ENCODE results near the gene SNAP91.

SNAP91 gene

DNA sequence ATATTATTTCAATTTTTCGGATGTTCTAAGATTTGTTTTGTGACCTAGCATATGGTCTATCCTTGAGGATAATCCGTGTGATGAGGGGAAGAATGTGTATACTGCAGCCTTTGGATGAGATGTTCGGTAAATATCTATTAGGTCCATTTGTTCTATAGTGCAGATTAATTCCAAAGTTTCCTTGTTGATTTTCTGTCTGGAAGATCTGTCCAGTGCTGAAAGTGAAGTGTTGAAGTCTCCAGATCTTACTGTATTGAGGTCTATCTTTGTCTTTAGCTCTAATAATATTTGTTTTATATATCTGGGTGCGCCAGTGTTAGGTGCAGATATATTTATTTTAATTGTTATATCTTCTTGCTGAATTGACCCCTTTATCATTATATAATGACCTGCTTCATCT, 32.2 kb upstream of the SNAP91 start:
- no peak for TF ChIP-seq POLR2AphosphoS5 (IDR thresholded peaks at IDR 0.05; ENCODE audit: low read depth, low read length)
- TF ChIP-seq, protein P1, sequence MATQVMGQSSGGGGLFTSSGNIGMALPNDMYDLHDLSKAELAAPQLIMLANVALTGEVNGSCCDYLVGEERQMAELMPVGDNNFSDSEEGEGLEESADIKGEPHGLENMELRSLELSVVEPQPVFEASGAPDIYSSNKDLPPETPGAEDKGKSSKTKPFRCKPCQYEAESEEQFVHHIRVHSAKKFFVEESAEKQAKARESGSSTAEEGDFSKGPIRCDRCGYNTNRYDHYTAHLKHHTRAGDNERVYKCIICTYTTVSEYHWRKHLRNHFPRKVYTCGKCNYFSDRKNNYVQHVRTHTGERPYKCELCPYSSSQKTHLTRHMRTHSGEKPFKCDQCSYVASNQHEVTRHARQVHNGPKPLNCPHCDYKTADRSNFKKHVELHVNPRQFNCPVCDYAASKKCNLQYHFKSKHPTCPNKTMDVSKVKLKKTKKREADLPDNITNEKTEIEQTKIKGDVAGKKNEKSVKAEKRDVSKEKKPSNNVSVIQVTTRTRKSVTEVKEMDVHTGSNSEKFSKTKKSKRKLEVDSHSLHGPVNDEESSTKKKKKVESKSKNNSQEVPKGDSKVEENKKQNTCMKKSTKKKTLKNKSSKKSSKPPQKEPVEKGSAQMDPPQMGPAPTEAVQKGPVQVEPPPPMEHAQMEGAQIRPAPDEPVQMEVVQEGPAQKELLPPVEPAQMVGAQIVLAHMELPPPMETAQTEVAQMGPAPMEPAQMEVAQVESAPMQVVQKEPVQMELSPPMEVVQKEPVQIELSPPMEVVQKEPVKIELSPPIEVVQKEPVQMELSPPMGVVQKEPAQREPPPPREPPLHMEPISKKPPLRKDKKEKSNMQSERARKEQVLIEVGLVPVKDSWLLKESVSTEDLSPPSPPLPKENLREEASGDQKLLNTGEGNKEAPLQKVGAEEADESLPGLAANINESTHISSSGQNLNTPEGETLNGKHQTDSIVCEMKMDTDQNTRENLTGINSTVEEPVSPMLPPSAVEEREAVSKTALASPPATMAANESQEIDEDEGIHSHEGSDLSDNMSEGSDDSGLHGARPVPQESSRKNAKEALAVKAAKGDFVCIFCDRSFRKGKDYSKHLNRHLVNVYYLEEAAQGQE (IDR thresholded peaks at IDR 0.05; ENCODE audit: insufficient read depth in 1 of 2, low read depth in 2 of 2, low read length in 2 of 2) = peak in 1 of 2 experiments; percentile 71; a peak in 1 of 4 replicates
- no peak for TF ChIP-seq FOXP2 (optimal IDR thresholded peaks at IDR 0.05; ENCODE audit: borderline replicate concordance, extremely low read depth, extremely low read length, insufficient read depth)
- no peak for TF ChIP-seq SIN3A (IDR thresholded peaks at IDR 0.05; ENCODE audit: borderline replicate concordance, insufficient read depth, low read length)
- TF ChIP-seq TAF1 (IDR thresholded peaks at IDR 0.05; ENCODE audit: borderline replicate concordance, insufficient read depth, low read length) = no peak

DNA sequence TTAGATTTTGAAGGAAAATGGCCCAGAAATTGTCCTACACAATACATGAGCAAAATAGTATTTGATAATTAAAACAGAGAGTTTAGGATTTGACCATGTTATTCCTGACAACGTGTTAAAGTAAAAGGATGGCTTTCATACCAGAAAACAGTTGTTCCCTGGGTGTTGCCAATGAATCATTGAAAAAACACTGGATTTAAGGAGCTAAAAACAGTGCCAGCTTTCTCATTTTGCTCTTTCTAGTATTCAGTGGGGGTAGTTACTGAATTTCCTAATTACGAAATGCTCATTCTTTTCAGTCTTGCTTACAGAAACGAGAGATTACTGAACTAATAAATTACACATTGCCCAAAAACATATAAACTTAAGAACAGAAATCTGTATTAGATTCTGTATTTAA, 26.6 kb upstream of the SNAP91 start:
- TF ChIP-seq, protein P1 (IDR thresholded peaks at IDR 0.05; ENCODE audit: insufficient read depth in 1 of 2, low read depth in 2 of 2, low read length in 2 of 2) = no peak
- TF ChIP-seq FOXP2 (optimal IDR thresholded peaks at IDR 0.05; ENCODE audit: borderline replicate concordance, extremely low read depth, extremely low read length, insufficient read depth) (no peak), SIN3A (IDR thresholded peaks at IDR 0.05; ENCODE audit: borderline replicate concordance, insufficient read depth, low read length) (no peak), POLR2AphosphoS5 (IDR thresholded peaks at IDR 0.05; ENCODE audit: low read depth, low read length) (no peak), TAF1 (IDR thresholded peaks at IDR 0.05; ENCODE audit: borderline replicate concordance, insufficient read depth, low read length) (no peak)

DNA sequence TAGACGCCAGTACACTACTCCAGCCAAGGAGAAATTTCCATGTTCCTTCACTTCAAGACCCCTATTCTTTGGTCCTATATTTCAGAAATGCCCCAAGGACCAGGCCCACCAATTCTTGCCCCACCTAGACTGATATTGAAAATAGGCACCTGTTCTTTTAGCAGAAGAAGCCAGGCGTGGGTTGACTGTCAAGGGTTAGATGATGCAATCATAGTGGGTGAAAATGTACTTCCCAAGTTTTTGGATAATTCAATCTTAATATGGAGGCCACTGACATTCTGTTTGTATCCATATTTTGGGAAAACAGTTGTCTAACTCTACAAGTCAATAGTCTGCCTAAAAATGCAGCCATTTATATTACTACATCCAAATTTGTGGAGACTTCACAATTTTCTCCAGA, 21.0 kb upstream of the SNAP91 start:
- TF ChIP-seq SIN3A (IDR thresholded peaks at IDR 0.05; ENCODE audit: borderline replicate concordance, insufficient read depth, low read length) (no peak), POLR2AphosphoS5 (IDR thresholded peaks at IDR 0.05; ENCODE audit: low read depth, low read length) (no peak), TAF1 (IDR thresholded peaks at IDR 0.05; ENCODE audit: borderline replicate concordance, insufficient read depth, low read length) (no peak), FOXP2 (optimal IDR thresholded peaks at IDR 0.05; ENCODE audit: borderline replicate concordance, extremely low read depth, extremely low read length, insufficient read depth) (no peak)
- TF ChIP-seq, protein P1 (IDR thresholded peaks at IDR 0.05; ENCODE audit: insufficient read depth in 1 of 2, low read depth in 2 of 2, low read length in 2 of 2) = no peak

DNA sequence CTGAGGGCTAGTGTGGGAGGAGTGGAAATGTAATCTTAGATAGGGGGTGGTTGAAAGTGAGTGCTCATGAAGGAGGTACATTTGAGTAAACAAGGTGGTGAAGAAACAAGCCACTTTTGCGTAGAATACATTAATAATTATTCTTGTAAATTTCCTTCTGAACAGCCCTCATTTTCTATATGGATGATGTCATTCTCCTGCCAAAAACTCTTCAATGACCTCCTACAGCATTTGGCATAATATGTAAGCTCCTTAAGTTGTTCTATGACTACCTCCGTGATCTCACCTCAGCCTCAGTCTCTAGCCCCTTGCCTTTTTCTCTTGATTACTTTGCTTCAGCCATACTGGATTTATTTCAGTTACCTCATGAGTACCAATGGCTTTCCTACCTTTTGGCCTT, 14.0 kb upstream of the SNAP91 start:
- no peak for TF ChIP-seq POLR2AphosphoS5 (IDR thresholded peaks at IDR 0.05; ENCODE audit: low read depth, low read length)
- TF ChIP-seq, protein P1 (IDR thresholded peaks at IDR 0.05; ENCODE audit: insufficient read depth in 1 of 2, low read depth in 2 of 2, low read length in 2 of 2) = no peak
- TF ChIP-seq TAF1 (IDR thresholded peaks at IDR 0.05; ENCODE audit: borderline replicate concordance, insufficient read depth, low read length) = no peak
- no peak for TF ChIP-seq SIN3A (IDR thresholded peaks at IDR 0.05; ENCODE audit: borderline replicate concordance, insufficient read depth, low read length)
- no peak for TF ChIP-seq FOXP2 (optimal IDR thresholded peaks at IDR 0.05; ENCODE audit: borderline replicate concordance, extremely low read depth, extremely low read length, insufficient read depth)

DNA sequence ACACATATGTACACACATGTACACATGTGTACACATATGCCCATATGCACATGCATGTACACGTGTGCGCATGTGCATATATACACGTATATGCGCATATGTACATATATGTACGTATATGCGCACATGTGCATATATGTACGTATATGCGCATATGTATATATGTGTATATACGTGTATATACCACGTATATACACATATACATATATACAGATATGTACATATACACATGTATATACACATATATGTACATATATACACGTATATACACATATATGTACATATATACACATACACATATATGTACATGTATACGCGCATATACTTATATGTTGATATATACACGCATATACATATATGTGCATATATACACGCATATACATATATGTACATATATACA, 8.9 kb upstream of the SNAP91 start:
- TF ChIP-seq SIN3A (IDR thresholded peaks at IDR 0.05; ENCODE audit: borderline replicate concordance, insufficient read depth, low read length) = no peak
- TF ChIP-seq FOXP2 (optimal IDR thresholded peaks at IDR 0.05; ENCODE audit: borderline replicate concordance, extremely low read depth, extremely low read length, insufficient read depth) = no peak
- no peak for TF ChIP-seq POLR2AphosphoS5 (IDR thresholded peaks at IDR 0.05; ENCODE audit: low read depth, low read length)
- TF ChIP-seq, protein P1 (IDR thresholded peaks at IDR 0.05; ENCODE audit: insufficient read depth in 1 of 2, low read depth in 2 of 2, low read length in 2 of 2) = no peak
- no peak for TF ChIP-seq TAF1 (IDR thresholded peaks at IDR 0.05; ENCODE audit: borderline replicate concordance, insufficient read depth, low read length)

All from PFSK-1 (cell line).